Right lung (tissue), 5 donors: ENCODE data around the gene ADAM23. TPM values are rescaled to one million over a fixed set of nuclear protein-coding genes. Genes with fewer than 3 reads are reported as not detected.

Source experiments
- DNase-seq, 2 donors: peaks; one replicate each; pipeline ENCODE4 v3.0.0-alpha.2; 2013
- polyA plus RNA-seq, 5 donors: library from polyadenylated mRNA; unstranded; fragments of 120-200 nt; gene quantifications; one replicate each; pipeline versions ENCODE4 v1.2.1 to v1.2.3, GENCODE V29; 2013; ENCODE audit warnings: inconsistent platforms in 1 of 5, low replicate concordance in 1 of 5; ENCODE audit not compliant: insufficient read length in 5 of 5, insufficient read depth in 1 of 5

ADAM23 gene
- polyA plus RNA-seq, 5 donors = 4.2 to 7.6 (median 4.5) TPM

- DNase-seq = no peak
Measured at GRCh38 chr2:206639636-206640035, 196.3 kb downstream of the ADAM23 start.

DNA sequence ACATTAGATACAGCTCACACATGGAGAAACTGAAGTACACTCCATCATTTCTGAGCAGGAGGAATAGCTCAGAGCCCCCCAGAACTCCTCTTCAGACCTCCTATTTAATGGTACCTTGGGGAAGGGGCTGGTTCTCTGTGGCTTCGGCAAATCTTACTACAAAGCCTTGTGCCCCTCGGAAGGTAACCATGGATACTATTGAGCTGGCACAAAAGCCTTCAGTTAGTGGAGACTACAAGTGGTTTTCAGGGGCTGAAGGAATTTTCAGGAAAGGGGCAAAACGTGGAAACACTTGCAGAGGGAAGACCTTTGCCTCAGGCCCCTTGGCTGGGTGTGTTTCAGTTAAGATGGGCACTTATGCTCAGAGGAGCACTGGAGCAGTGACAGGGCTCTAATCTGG lies 197.9 kb downstream of the ADAM23 start:
- no peak for DNase-seq

GRCh38 chr2:206642075-206643025 lies 199.0 kb downstream of the ADAM23 start, which contains the start of gene FAM237A:
Gene FAM237A (plus strand): TSS chr2:206642487. CDS start chr2:206644237, 1,750 bp downstream.
- peak; percentile 54 to 58 for DNase-seq

DNA sequence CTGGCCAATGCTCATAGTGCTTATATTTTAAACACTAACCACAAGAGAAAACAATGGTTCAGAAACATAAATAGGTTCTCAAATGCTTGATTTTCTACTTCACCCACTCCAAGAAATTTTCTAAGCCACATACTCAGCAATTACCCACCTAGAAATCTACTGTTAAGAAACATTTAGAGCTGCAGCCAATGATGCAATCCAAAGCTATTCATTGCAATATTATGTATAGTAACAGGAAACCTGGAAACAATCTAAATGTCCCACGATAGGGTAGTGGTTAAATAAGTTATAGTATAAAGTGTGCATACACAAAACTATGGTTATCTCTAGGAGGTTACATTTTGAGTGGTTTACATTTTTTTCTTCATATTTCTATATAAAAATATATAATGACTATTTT lies 204.7 kb downstream of the ADAM23 start:
- no peak for DNase-seq

GRCh38 chr2:206657087-206657486 lies 213.8 kb downstream of the ADAM23 start:
- no peak for DNase-seq

GRCh38 chr2:206665251-206665650 lies 221.9 kb downstream of the ADAM23 start:
- DNase-seq = no peak

Other genes with a start within 250 kb of the ADAM23 start
- gene ZDBF2, start 168.9 kb upstream of the ADAM23 start, polyA plus RNA-seq = 1 to 10 TPM; 3.0 to 8.5 (median 7.8) TPM
- gene FAM237A, start 199.0 kb downstream of the ADAM23 start, polyA plus RNA-seq = not detected